RWPE1 (cell line): ENCODE data around the gene TRAPPC12.

Experiments used
- CTCF ChIA-PET: fragments of 350-600 bp; sonication (Branson Sonifier 250); formaldehyde crosslinking; extraction: SDS; loops from one replicate; lab custom pipeline; 2021; lab: Yijun Ruan, JAX
- POLR2A ChIA-PET: fragments of 400-600 bp; formaldehyde crosslinking; extraction: SDS; loops from one replicate; lab custom pipeline; 2020; ENCODE audit warnings: antibody characterized with exemption; ENCODE audit not compliant: low non-redundant PET; lab: Yijun Ruan, JAX
- DNase-seq: peaks from one replicate; pipeline ENCODE4 v3.0.0; 2012; ENCODE audit warnings: low spot score
- H3K27ac ChIP-seq: fragments of 450-650 bp; 2 replicates; pipeline ENCODE4 v1.5.1; 2017
- TF ChIP-seq, protein P1 (sequence below): fragments of 450-650 bp; conservative IDR thresholded peaks from 2 replicates; pipeline ENCODE4 v1.5.1; 2017; ENCODE audit warnings: low read depth, mild to moderate bottlenecking

TRAPPC12 gene

DNA sequence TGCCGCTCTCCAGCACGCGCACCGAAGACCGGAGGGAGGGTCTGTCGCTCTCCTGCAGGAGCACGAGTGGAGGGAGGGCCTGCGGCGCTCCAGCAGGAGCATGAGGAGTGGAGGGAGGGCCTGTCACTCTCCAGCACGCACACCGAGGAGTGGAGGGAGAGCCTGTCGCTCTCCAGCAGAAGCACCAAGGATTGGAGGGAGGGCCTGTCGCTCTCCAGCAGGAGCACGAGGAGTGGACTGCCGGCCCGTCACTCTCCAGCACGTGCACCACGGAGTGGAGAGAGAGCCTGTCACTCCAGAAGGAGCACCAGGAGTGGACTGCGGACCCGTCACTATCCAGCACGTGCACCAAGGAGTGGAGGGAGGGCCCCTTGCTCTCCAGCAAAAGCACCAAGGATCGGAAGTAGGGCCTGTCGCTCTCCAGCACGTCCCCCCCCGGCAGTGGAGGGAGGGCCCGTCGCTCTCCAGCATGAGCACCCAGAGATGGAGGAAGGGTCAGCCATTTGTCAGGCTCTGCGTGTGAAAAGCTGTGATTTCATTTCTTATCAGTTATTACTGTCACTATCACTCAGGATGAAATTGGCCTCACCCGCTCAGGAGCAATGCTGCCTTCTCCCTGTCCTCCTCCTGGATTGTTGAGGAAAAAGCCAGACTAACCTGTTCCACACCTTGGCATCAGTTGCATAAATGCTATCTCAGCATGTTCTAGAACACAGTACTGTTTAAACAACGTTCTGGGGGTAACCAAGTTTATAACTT lies 103.9 kb downstream of the TRAPPC12 start:
- peak overlapping the region; percentile 25 for H3K27ac ChIP-seq
- TF ChIP-seq, protein P1, sequence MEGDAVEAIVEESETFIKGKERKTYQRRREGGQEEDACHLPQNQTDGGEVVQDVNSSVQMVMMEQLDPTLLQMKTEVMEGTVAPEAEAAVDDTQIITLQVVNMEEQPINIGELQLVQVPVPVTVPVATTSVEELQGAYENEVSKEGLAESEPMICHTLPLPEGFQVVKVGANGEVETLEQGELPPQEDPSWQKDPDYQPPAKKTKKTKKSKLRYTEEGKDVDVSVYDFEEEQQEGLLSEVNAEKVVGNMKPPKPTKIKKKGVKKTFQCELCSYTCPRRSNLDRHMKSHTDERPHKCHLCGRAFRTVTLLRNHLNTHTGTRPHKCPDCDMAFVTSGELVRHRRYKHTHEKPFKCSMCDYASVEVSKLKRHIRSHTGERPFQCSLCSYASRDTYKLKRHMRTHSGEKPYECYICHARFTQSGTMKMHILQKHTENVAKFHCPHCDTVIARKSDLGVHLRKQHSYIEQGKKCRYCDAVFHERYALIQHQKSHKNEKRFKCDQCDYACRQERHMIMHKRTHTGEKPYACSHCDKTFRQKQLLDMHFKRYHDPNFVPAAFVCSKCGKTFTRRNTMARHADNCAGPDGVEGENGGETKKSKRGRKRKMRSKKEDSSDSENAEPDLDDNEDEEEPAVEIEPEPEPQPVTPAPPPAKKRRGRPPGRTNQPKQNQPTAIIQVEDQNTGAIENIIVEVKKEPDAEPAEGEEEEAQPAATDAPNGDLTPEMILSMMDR, result no peak
- ChIA-PET CTCF (no interaction called here), POLR2A (no interaction called here)
- no peak for DNase-seq

DNA sequence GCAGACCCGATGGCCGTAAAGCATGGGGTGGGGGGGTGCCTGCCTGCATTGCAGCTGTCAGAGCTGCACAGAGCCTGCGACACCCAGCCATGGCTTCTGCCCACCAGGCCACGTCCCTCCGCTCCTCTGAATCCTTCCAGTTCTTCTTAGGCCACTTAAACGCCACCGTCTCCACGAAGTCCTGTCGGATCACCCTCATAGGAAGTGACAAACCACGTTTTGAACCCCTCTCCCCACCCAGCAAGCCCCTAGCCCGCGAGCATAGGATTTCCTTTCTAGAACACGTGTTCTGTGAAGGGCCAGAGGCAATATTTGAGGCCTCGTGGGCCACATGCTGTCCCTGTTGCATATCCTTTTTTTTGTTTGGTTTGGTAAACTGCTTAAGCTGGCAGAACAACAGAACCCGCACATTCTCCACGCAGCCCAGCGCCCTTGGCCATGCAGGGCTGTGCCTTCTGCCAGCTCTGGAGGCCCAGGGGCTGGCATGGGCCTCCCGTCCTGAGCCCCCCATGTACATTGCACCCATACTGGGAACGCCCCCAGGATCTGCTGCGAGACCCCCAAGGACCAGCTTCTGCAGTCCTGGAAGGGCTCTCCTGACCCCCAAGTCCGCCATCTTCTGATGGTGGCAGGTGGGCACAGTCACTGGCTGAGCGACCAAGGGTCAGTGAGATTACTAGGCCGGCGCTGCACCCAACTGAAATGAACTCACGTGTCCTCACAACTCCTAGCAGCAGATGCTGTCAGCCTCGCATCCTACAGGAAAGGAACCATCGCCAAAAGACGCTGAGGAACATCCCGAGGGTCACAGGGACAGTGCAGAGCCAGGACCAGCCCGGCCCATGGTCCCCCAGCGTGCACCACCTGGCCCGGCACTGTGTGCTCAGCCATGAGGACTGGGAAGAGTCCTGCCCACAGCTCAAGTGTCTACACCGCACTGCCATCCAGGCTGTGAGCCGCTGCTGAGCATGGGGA lies 104.8 kb downstream of the TRAPPC12 start:
- ChIA-PET CTCF (no interaction called here), POLR2A (no interaction called here)
- DNase-seq, result no peak
- H3K27ac ChIP-seq, result peak overlapping the region; percentile 25
- TF ChIP-seq, protein P1, result no peak

DNA sequence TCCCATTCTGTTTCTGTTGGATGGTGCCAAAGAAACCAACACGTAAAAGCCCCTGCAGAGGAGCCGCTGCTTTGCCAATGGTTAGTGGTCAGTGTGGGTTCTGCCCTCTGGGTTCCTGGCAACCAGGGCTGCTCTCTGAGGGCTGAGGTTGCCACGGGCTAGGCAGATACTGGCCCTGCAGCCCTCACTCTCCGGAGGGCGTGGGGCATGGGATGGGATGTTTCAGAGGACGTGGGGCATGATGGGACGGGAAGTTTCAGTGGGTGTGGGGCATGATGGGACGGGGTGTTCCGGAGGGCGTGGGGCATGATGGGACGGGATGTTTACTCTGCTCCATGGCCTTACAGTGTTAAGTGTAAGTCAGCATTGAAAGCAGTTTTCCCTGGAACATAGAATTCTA lies 105.7 kb downstream of the TRAPPC12 start:
- TF ChIP-seq, protein P1, result no peak
- DNase-seq, result no peak
- ChIA-PET CTCF (no interaction called here), POLR2A (no interaction called here)
- H3K27ac ChIP-seq, result peak overlapping the region; percentile 19

DNA sequence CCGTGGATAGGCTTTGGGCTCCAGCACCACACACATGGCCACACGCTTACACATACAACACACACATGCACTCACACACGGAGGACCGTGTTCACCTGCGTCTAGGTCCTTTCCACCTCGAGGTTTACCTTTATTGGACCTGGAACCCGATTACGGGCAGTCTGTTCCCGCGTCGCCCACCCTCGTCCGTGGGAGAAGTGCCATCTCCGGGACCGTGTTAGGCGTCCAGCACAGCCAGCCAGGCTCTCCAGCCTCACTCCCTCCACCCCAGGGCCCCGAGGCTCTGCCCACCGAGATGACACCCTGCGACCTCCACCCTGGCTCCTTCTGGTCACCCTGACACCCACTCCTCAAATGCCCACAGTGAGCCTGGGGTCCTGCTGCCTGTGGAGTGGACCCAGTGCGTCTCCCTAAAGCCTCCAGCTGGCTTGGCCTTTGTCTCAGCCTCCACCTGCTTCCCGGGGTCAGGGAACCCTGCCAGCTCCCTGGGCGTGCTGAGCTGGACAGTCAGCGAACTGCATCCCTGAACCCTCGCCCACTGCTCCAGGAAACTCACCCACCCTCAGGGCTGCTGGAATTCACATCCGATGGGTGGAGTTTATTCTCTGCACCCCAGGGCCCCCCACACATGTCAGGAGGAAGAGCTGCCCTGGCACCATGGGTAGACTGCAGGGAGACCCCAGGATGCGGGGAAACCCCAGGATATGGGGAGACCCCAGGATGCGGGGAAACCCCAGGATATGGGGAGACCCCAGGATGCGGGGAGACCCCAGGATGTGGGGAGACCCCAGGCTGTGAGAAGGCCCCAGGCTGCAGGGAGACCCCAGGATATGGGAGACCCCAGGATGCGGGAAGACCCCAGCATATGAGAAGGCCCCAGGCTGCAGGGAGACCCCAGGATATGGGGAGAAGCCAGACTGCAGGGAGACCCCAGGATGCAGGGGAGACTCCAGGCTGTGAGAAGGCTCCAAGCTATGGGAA lies 106.8 kb downstream of the TRAPPC12 start:
- ChIA-PET CTCF (no interaction called here), POLR2A (no interaction called here)
- H3K27ac ChIP-seq, result peak overlapping the region; percentile 32
- DNase-seq, result no peak
- TF ChIP-seq, protein P1, result no peak

DNA sequence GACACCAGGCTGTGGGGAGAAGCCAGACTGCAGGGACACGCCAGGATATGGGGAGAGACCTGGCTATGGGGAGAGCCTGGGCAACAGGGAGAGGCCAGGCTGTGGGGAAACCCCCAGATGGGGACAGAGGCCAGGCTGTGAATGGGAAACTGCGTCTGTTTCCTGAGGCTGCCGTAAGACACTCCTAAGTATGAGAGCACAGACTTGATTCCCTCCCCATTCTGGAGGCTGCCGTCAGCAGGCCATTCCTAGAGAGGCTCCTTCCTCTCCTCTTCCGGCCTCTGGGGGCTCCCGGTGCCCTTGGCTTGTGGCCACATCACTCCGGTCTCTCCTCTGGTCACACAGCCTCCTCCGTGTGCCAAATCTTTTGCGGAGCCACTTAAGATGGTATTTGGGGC lies 107.5 kb downstream of the TRAPPC12 start:
- POLR2A ChIA-PET, result no interaction called here
- CTCF ChIA-PET, result no interaction called here
- peak overlapping the region; percentile 32 for H3K27ac ChIP-seq
- TF ChIP-seq, protein P1, result no peak
- DNase-seq, result no peak
